AG08395 (cell line): Measurements from ENCODE around the gene LINC00237.

ENCODE experiments used
- DNase-seq: peaks from one replicate; pipeline ENCODE4 v3.0.0; 2012; ENCODE audit warnings: mixed read lengths, low spot score

Gene LINC00237

GRCh38 chr20:21106171-21107017 lies at the start of gene LINC00237:
TSS of gene LINC00237 (minus strand) at chr20:21106358.
- DNase-seq = no peak

DNA sequence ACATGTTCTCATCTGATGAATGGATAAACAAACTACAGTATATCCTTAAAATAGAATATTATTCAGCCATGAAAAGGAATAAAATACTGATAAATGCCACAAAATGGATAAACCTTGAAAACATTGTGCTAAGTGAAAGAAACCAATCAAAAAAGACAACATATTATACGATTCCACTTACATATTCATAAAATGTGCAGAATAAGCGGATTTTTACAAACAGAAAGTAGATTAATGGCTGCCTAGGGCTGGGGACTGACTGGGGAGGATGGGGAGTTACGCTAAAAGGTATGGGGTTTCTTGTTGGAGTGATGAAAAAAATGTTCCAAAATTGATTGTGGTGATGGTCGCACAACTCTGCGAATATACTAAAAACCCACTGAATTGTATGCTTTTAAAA lies 49.1 kb upstream of the LINC00237 start:
- DNase-seq = no peak

DNA sequence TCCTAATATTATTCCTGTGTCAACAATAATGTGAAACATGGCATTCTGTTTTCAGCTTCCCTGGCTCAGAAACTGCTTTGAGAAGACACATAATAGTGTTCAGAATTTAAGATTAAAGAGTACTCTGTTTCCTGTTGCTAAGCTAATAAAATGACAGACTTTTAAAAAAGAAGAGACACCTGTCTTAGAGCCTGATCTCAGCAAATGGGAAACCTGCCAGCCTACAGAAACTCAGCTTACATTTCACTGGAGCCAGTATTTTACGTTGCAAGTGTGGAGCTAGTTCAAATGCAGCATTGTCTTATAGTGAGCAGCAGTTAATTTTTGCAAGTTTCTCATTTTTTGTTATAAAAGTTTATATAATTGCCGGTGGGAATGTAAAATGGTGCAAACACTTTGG lies 48.5 kb upstream of the LINC00237 start:
- no peak for DNase-seq

DNA sequence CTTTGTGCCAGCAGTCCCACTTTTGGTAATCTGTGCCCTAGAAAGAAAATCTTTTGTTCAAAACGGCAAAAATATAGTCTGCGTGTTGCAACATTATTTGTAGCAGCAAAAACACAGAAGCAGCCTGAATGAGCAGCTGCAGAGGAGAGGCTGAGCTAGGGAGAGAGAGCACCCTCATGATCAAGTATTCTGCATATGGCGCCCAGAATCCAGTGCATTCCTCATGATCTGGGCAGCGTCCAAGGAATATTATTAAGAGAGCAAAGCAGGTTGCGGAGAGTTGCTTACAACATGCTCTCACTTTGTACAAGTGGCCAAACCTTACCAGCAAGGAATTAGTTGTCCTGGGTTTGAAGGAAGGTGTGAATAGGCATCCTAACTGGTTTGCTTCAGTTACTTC lies 45.6 kb upstream of the LINC00237 start:
- no peak for DNase-seq

GRCh38 chr20:21149344-21149743 lies 43.2 kb upstream of the LINC00237 start:
- DNase-seq = no peak

DNA sequence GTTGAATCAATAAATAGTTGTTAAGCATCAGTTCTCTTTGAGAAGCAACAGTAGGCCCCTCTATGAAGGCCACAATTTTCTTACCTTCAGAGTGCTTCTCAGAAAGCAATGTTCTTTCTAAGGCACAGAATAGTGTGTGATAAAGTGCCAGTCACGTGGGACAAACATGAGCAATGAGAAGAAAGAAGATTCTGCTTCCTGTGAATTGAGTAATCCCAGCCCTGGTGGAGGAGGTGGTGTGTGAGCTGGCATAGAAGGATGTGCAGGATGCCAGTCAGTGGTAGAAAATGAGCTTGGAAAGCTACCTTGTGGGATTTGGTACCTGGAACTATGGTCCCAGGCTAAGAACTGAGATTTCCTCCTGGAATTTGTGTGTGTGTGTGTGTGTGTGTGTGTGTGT lies 41.4 kb upstream of the LINC00237 start:
- DNase-seq = peak; percentile 11

DNA sequence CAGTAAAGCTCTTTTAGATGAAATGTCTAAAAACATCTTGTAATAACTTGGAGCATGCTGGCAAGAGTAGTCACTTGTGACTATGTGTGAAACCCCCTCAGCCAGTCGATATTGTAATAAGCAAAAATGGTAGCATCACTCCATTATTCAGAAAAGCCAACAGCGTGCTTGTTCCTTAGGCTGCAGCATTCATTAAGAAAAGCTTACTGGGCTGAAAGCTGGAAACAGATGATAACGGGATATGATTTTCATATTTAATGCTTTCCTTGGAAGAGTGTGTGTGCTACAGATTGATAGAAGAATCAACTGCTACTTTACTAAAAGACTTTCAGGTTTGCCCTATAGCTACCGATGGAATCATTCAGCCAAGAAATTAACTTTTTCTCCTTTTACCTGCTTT lies 40.1 kb upstream of the LINC00237 start:
- DNase-seq = no peak

- DNase-seq = no peak
Measured at GRCh38 chr20:21145424-21145823, 39.3 kb upstream of the LINC00237 start.

GRCh38 chr20:21143194-21143890 lies 37.2 kb upstream of the LINC00237 start:
- DNase-seq = no peak

- no peak for DNase-seq
Measured at GRCh38 chr20:21141825-21142224, 35.7 kb upstream of the LINC00237 start.

DNA sequence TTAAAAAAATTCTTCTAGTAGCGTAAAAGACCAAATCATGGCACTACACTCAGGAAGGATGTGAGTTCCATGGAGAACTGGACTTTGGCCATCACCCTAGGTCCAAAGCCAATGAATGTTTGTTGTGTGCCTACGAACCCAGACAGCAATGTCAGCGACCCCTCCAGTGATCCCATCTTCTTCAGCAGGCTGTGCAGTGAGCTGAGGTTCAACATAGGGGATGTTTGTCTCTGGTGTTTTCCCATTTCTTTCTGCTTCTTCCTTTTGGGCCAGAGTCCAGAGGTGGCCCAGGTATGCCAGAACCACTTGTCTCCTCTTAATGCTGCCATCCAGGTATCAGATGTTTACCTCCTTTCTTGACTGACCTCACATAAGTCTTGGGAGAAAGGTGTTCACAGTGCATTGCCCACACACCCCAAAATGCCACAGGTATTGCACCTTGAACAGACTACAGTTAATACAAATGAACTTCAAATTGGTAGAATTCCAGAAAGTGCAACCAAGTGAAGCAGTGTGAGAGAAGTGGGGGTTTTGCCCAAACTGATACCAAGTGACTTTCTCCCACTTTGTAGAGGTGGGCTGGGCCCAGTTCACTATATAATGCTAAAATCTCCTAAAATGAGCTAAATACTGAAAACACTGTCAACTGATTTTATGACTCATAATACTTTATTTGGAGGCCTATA lies 33.9 kb upstream of the LINC00237 start:
- no peak for DNase-seq

DNA sequence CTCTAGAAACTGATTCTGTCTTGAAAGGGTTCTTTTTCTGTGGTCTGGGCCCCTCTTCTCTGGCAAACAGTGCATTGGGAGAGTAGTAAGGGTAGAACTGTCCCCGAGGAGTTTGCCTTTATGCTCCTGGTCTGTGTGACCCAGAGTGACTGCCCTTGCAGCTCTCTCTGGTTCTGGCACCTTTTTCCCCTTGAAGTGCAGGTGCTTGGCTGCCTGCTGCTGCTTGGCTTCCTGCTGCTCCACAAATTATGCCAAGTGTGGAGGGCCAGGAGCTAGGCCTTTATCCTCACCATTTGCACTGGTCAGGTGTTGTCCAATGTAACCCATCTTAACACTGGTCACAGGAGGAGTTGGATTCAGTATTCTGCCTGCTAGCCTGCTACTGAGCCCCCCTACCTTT lies 30.9 kb upstream of the LINC00237 start:
- DNase-seq = no peak

DNA sequence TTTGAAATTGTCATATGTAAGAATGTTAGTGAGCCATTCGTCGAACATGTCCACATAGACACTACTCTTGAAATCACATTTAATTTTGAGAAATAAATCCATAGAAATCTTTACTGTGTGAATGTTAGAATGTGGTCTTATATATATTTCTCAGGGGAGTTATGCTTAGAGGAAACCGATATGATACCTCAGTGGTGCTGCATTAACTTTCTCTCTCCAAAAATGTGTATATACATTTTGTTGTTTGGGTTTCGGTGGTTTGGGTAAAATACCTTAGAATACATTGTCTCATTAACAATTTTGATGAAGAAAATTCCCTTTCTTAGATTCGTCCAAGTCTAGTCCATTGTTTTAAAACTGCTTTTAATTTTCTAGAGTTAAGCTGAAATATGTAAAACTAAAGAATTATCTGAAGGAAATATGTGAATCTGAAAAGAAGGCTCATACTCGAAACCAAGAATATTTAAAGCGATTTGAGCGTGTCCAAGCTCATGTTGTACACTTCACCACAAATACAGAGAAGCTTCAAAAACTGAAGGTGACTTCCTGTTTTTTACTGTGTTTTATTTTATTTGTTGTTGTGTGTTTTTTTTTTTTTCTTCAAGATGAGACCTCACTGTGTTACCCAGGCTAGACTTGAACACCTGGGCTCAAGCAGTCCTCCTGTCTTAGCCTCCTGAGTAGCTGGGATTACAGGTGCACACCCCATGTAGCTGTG lies 30.0 kb upstream of the LINC00237 start:
- DNase-seq = no peak

- no peak for DNase-seq
Measured at GRCh38 chr20:21134883-21135493, 28.8 kb upstream of the LINC00237 start.

- no peak for DNase-seq
Measured at GRCh38 chr20:21133917-21134622, 27.9 kb upstream of the LINC00237 start.

DNA sequence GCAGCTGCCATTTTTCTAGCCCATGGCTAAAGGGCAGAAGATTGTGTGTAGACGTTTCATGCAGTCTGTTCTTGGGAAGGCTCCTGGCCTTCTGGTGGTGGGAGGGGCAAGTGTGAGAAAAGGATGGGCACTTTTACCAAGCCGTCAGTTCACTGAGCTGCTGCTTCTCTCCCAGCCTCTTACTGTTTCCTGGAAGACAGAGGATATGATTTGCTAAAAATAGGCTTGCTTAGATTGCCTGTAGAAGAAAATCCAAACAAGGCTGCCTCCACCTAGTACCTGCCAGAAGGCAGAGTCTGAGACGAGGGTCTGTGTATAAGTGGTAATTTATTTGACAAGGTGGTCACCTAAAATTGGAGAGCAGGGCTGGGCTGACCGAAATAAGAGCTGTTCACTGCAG lies 27.2 kb upstream of the LINC00237 start:
- DNase-seq = no peak

GRCh38 chr20:21129861-21130260 lies 23.7 kb upstream of the LINC00237 start:
- DNase-seq = no peak

- no peak for DNase-seq
Measured at GRCh38 chr20:21127201-21127981, 21.2 kb upstream of the LINC00237 start.

DNA sequence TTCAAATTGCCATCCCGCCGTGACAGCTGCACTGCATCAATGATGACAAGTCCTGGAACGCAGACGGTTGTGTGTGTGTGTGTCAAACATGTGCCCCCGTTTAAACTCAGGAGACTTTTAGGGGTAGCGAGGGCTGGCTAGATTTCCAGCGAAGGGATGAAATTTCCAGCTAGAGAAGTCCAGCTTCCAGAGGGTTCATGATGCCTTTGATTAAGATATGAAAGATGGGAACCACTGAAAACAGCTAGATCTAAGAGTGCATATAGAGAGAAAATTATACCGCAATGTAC lies 20.4 kb upstream of the LINC00237 start:
- no peak for DNase-seq

DNA sequence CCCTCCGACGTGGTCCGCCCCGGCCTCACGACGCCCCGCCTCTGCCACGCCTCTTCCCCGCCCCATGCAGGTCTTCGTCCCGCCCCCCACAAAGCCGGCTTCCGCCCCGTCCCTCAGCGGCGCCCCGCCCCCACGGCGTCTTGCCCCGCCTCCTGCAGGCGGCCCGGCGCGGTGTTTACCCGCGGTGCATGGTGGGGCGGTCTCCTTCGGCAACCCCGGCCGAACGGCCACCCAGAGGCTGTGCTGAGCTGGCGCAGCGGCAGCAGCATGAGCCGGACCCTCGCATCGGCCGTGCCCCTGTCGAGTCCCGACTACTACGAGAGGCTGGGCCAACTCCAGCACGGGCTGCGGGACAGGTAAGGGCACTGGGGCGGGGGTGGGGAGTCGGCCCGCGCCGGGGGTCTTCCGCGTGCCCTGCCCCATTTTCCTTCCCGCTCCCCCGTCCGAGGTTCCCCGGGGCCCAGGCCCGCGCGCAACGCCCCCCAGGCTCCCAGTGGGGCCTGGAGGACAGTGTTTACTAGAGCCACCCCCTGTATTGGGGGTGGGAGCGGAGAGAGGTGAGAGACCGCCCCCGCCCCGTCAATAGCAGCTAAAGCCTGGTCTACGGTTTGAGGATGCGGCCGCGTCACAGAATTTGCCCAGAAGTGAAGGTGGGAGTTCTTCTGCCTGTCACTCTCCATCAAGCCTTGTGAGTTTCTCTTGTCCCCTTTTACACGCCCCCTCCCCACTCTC lies 19.9 kb upstream of the LINC00237 start, which contains the start of gene KIZ:
Gene KIZ (plus strand): TSS at position 234 of the 732 bp plus-strand sequence. CDS start 34 bp downstream, at position 268.
- peak; percentile 97 for DNase-seq
